Hepatocyte (in vitro differentiated cells): Measurements from ENCODE around the gene GAPT.

ENCODE experiments used
- CTCF ChIP-seq: fragments of 200-600 bp; sonication (generic); IDR thresholded peaks from 2 replicates; pipeline ENCODE4 v1.5.1; 2016; ENCODE audit warnings: antibody characterized with exemption, mild to moderate bottlenecking; ENCODE audit not compliant: poor library complexity
- EZH2 ChIP-seq: fragments of 200-600 bp; sonication (generic); IDR thresholded peaks from 2 replicates; pipeline ENCODE4 v1.6.1; 2016; ENCODE audit warnings: antibody characterized with exemption, mild to moderate bottlenecking, borderline replicate concordance
- EZH2phosphoT487 ChIP-seq: fragments of 200-600 bp; sonication (generic); IDR thresholded peaks from one replicate; pipeline ENCODE4 v1.6.1; 2018; ENCODE audit warnings: antibody characterized with exemption, mild to moderate bottlenecking, low read depth, moderate library complexity; ENCODE audit not compliant: unreplicated experiment, severe bottlenecking

GRCh38 chr5:58452566-58453258, 38.5 kb upstream of the GAPT start:
- no peak for TF ChIP-seq EZH2
- TF ChIP-seq CTCF: no peak
- TF ChIP-seq EZH2phosphoT487: no peak
